ENCODE results near the gene HHAT.

The HHAT gene

GRCh38 chr1:210685295-210685650 lies 356.6 kb downstream of the HHAT start:
- DNase-seq (ENCODE audit: low spot score): no peak

- no peak for DNase-seq (ENCODE audit: low spot score)
Measured at GRCh38 chr1:210686841-210687240, 358.1 kb downstream of the HHAT start.

GRCh38 chr1:210687582-210688279 lies 359.0 kb downstream of the HHAT start:
- DNase-seq (ENCODE audit: low spot score): no peak

GRCh38 chr1:210688512-210689234 lies 360.0 kb downstream of the HHAT start:
- DNase-seq (ENCODE audit: low spot score): no peak

- DNase-seq (ENCODE audit: low spot score): no peak
Measured at GRCh38 chr1:210689826-210690225, 361.1 kb downstream of the HHAT start.

GRCh38 chr1:210690236-210690635 lies 361.5 kb downstream of the HHAT start:
- DNase-seq (ENCODE audit: low spot score): no peak

GRCh38 chr1:210691039-210691610 lies 362.4 kb downstream of the HHAT start:
- no peak for DNase-seq (ENCODE audit: low spot score)

- no peak for DNase-seq (ENCODE audit: low spot score)
Measured at GRCh38 chr1:210692796-210693195, 364.1 kb downstream of the HHAT start.

- DNase-seq (ENCODE audit: low spot score): no peak
Measured at GRCh38 chr1:210695026-210695425, 366.3 kb downstream of the HHAT start.

GRCh38 chr1:210696709-210697108 lies 368.0 kb downstream of the HHAT start:
- DNase-seq (ENCODE audit: low spot score): no peak

- no peak for DNase-seq (ENCODE audit: low spot score)
Measured at GRCh38 chr1:210697185-210697584, 368.5 kb downstream of the HHAT start.

- no peak for DNase-seq (ENCODE audit: low spot score)
Measured at GRCh38 chr1:210698661-210699060, 370.0 kb downstream of the HHAT start.

- DNase-seq (ENCODE audit: low spot score): no peak
Measured at GRCh38 chr1:210700083-210700482, 371.4 kb downstream of the HHAT start.

- no peak for DNase-seq (ENCODE audit: low spot score)
Measured at GRCh38 chr1:210700511-210700910, 371.8 kb downstream of the HHAT start.

GRCh38 chr1:210702506-210702905 lies 373.8 kb downstream of the HHAT start:
- no peak for DNase-seq (ENCODE audit: low spot score)

GRCh38 chr1:210703593-210703992 lies 374.9 kb downstream of the HHAT start:
- no peak for DNase-seq (ENCODE audit: low spot score)

GRCh38 chr1:210705086-210705485 lies 376.4 kb downstream of the HHAT start:
- no peak for DNase-seq (ENCODE audit: low spot score)

- DNase-seq (ENCODE audit: low spot score): no peak
Measured at GRCh38 chr1:210706246-210706645, 377.5 kb downstream of the HHAT start.

- DNase-seq (ENCODE audit: low spot score): no peak
Measured at GRCh38 chr1:210707300-210708240, 378.9 kb downstream of the HHAT start.

GRCh38 chr1:210709701-210710100 lies 381.0 kb downstream of the HHAT start:
- DNase-seq (ENCODE audit: low spot score): no peak

- DNase-seq (ENCODE audit: low spot score): no peak
Measured at GRCh38 chr1:210711825-210712612, 383.3 kb downstream of the HHAT start.

- no peak for DNase-seq (ENCODE audit: low spot score)
Measured at GRCh38 chr1:210715072-210715471, 386.4 kb downstream of the HHAT start.
